ENCODE measurements around the gene EDN1. TPM values are rescaled to one million over a fixed set of nuclear protein-coding genes. Genes with fewer than 3 reads are reported as not detected.
A peak's percentile ranks its signal among the peaks of the same experiment; 100 is the strongest.

EDN1 gene
- total and polyA plus RNA-seq, 2 experiments from 2014 or later = 1.8 to 4.1 TPM

DNA sequence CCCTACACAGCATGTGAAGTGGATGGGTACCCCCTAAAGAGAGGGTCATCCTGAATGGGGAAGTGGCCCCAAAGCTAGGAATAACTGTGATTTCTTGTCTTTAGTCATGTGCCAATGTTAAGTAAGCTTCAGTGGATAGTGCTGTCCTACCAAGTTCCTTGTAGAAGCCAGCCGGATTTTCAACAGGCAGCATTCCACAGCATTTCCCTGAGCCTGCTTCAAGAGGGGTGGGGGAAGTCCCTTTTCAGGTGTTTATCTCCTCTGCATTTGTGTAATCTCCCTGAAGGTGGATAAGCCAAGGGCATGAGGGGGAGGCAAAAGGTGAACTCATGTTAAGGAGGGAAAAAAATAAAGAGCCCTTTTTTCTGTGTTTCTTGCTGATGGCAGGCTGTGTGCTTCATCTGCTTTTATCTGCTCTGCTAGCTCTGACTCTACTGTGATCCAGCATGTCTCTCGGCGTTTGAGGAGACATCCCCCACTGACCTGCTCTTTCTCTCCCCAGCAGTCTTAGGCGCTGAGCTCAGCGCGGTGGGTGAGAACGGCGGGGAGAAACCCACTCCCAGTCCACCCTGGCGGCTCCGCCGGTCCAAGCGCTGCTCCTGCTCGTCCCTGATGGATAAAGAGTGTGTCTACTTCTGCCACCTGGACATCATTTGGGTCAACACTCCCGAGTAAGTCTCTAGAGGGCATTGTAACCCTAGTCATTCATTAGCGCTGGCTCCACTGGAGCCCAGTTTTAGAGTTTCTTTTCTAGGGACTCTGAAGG lies 1.9 kb downstream of the EDN1 start:
- Histone ChIP-seq H3K27ac (no peak overlapping the region), H3K9me3 (ENCODE audit: low read depth) (no peaks in the 10 kb centered on the region), H3K27me3 (replicated peaks; ENCODE audit: insufficient read depth) (no peaks in the 10 kb centered on the region), H3F3A (ENCODE audit: insufficient read depth) (peaks cover 28% of the 10 kb centered on the region), H3K9me2 (ENCODE audit: insufficient read depth) (no peaks in the 10 kb centered on the region), H3K79me2 (ENCODE audit: insufficient read depth) (no peaks in the 10 kb centered on the region), H3K9ac (peak overlapping the region; percentile 76; the same call in 1 of the 2 replicates), H3K36me3 (ENCODE audit: low read depth) (no peaks in the 10 kb centered on the region), H2AFZ (peak overlapping the region; percentile 46), H3K4me2 (ENCODE audit: unreplicated experiment) (peak overlapping the region; percentile 94), H4K20me1 (ENCODE audit: insufficient read depth) (no peaks in the 10 kb centered on the region), H3K4me3 (peak overlapping the region; percentile 85), H3K4me1 (ENCODE audit: insufficient read depth) (peaks cover 40% of the 10 kb centered on the region)
- TF ChIP-seq EZH2 (IDR thresholded peaks at IDR 0.05; ENCODE audit: insufficient read depth, poor library complexity, severe bottlenecking) (no peak), EZH2phosphoT487 (IDR thresholded peaks at IDR 0.05; ENCODE audit: insufficient read depth, low read depth) (no peak)
- WGBS, 2 experiments (ENCODE audit: low coverage in 1 of 2, low lambda C conversion rate in 2 of 2, missing lambda C conversion rate in 2 of 2) = 48 to 57% methylated on average over 15 of the region's 15 CpGs
- DNase-seq = peak; percentile 56
- in situ Hi-C loops (cut with MboI) = loop anchor here (10.0 kb wide), 1 partner anchor 313 kb away; no protein-coding TSS in a partner anchor

- H3F3A ChIP-seq (ENCODE audit: insufficient read depth) = peaks cover 32% of the 10 kb centered on the region
- H3K27me3 ChIP-seq (replicated peaks; ENCODE audit: insufficient read depth) = no peaks in the 10 kb centered on the region
- H4K20me1 ChIP-seq (ENCODE audit: insufficient read depth) = no peaks in the 10 kb centered on the region
- no peak overlapping the region for H3K9ac ChIP-seq
- TF ChIP-seq EZH2phosphoT487 (IDR thresholded peaks at IDR 0.05; ENCODE audit: insufficient read depth, low read depth) (no peak), EZH2 (IDR thresholded peaks at IDR 0.05; ENCODE audit: insufficient read depth, poor library complexity, severe bottlenecking) (no peak)
- in situ Hi-C loops (cut with MboI) = loop anchor here (10.0 kb wide), 1 partner anchor 311 kb away; no protein-coding TSS in a partner anchor
- peaks cover 44% of the 10 kb centered on the region for H3K4me1 ChIP-seq (ENCODE audit: insufficient read depth)
- H3K36me3 ChIP-seq (ENCODE audit: low read depth) = no peaks in the 10 kb centered on the region
- H3K9me2 ChIP-seq (ENCODE audit: insufficient read depth) = no peaks in the 10 kb centered on the region
- no peak for DNase-seq
- H3K4me3 ChIP-seq = no peak overlapping the region
- 43 to 48% methylated on average over 4 of the region's 4 CpGs for WGBS, 2 experiments (ENCODE audit: low coverage in 1 of 2, low lambda C conversion rate in 2 of 2, missing lambda C conversion rate in 2 of 2)
- no peaks in the 10 kb centered on the region for H3K79me2 ChIP-seq (ENCODE audit: insufficient read depth)
- H3K4me2 ChIP-seq (ENCODE audit: unreplicated experiment) = no peak overlapping the region
- no peak overlapping the region for H3K27ac ChIP-seq
- no peak overlapping the region for H2AFZ ChIP-seq
- H3K9me3 ChIP-seq (ENCODE audit: low read depth) = no peaks in the 10 kb centered on the region
Observed at GRCh38 chr6:12293235-12293930, 3.2 kb downstream of the EDN1 start.

DNA sequence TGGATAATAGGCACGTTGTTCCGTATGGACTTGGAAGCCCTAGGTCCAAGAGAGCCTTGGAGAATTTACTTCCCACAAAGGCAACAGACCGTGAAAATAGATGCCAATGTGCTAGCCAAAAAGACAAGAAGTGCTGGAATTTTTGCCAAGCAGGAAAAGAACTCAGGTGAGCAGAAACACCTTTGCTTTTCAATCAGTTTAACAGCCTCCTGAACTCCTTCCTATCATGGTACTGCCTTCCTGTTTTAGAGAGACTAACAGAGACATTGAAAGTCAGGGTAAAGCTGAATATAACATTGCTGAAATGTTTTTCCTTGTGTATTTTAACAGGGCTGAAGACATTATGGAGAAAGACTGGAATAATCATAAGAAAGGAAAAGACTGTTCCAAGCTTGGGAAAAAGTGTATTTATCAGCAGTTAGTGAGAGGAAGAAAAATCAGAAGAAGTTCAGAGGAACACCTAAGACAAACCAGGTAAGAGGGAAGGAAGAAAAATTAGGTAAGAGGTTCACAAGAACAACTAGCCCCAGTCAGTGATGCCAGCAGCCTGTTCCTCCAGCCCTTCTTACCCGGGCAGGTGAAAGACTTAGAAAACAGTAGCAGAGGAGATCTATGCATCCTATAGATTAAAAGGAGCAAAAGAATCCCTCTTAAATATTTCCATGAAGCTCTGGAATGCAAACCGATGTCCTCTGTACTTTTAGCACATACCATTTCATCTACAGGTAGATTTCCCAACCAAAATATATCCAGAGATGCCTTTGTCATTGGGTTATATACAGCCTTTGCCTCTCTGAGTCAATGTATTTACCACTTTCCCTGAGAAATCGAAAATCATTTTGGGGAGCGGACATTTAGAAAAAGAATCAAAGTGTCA lies 4.0 kb downstream of the EDN1 start:
- no peak overlapping the region for H3K4me3 ChIP-seq
- no peaks in the 10 kb centered on the region for H4K20me1 ChIP-seq (ENCODE audit: insufficient read depth)

More for the DNA sequence above, 4.0 kb downstream of the EDN1 start:
- no peak for DNase-seq
- H3K9ac ChIP-seq = no peak overlapping the region
- H3K79me2 ChIP-seq (ENCODE audit: insufficient read depth) = no peaks in the 10 kb centered on the region
- no peak overlapping the region for H3K27ac ChIP-seq
- no peaks in the 10 kb centered on the region for H3K27me3 ChIP-seq (replicated peaks; ENCODE audit: insufficient read depth)
- WGBS, 2 experiments (ENCODE audit: low coverage in 1 of 2, low lambda C conversion rate in 2 of 2, missing lambda C conversion rate in 2 of 2) = 60 to 71% methylated on average over 7 of the region's 7 CpGs
- no peak overlapping the region for H2AFZ ChIP-seq
- H3K36me3 ChIP-seq (ENCODE audit: low read depth) = no peaks in the 10 kb centered on the region
- H3K9me2 ChIP-seq (ENCODE audit: insufficient read depth) = no peaks in the 10 kb centered on the region
- H3K4me2 ChIP-seq (ENCODE audit: unreplicated experiment) = no peak overlapping the region
- TF ChIP-seq EZH2phosphoT487 (IDR thresholded peaks at IDR 0.05; ENCODE audit: insufficient read depth, low read depth) = no peak
- TF ChIP-seq EZH2 (IDR thresholded peaks at IDR 0.05; ENCODE audit: insufficient read depth, poor library complexity, severe bottlenecking) = no peak
- H3K9me3 ChIP-seq (ENCODE audit: low read depth) = no peaks in the 10 kb centered on the region
- H3K4me1 ChIP-seq (ENCODE audit: insufficient read depth) = peaks cover 44% of the 10 kb centered on the region
- H3F3A ChIP-seq (ENCODE audit: insufficient read depth) = peaks cover 32% of the 10 kb centered on the region
- in situ Hi-C loops (cut with MboI) = loop anchor here (10.0 kb wide), 1 partner anchor 311 kb away; no protein-coding TSS in a partner anchor

Measured in GM23248 (cell line).